ENCODE measurements around the gene ITPR1. TPM values are rescaled to one million over a fixed set of nuclear protein-coding genes. Genes with fewer than 3 reads are reported as not detected.
"Not testable (repeated sequence)": the region's sequence is repeated elsewhere in the genome, so short reads cannot be mapped to it uniquely, and the experiment has no call there.

Gene ITPR1
- total and polyA plus RNA-seq, 2 experiments from 2014 or later = 1.4 to 2.5 TPM

- Histone ChIP-seq H2AFZ (no peak overlapping the region), H4K20me1 (ENCODE audit: insufficient read depth) (no peaks in the 10 kb centered on the region), H3K79me2 (ENCODE audit: insufficient read depth) (no peaks in the 10 kb centered on the region), H3K9ac (no peak overlapping the region), H3K36me3 (ENCODE audit: low read depth) (no peaks in the 10 kb centered on the region), H3K4me1 (ENCODE audit: insufficient read depth) (no peaks in the 10 kb centered on the region), H3K4me3 (no peak overlapping the region), H3F3A (ENCODE audit: insufficient read depth) (no peaks in the 10 kb centered on the region), H3K9me2 (ENCODE audit: insufficient read depth) (no peaks in the 10 kb centered on the region), H3K27me3 (replicated peaks; ENCODE audit: insufficient read depth) (no peaks in the 10 kb centered on the region), H3K9me3 (ENCODE audit: low read depth) (no peaks in the 10 kb centered on the region), H3K4me2 (ENCODE audit: unreplicated experiment) (no peak overlapping the region), H3K27ac (no peak overlapping the region)
- in situ Hi-C loops (cut with MboI) = no loop called here
- 72% methylated on average over 12 of the region's 12 CpGs for WGBS, 2 experiments (ENCODE audit: low coverage in 1 of 2, low lambda C conversion rate in 2 of 2, missing lambda C conversion rate in 2 of 2)
- no peak for DNase-seq
- no peak for TF ChIP-seq EZH2 (IDR thresholded peaks at IDR 0.05; ENCODE audit: insufficient read depth, poor library complexity, severe bottlenecking)
- no peak for TF ChIP-seq EZH2phosphoT487 (IDR thresholded peaks at IDR 0.05; ENCODE audit: insufficient read depth, low read depth)
Observed at GRCh38 chr3:4759689-4760312, 266.7 kb downstream of the ITPR1 start.

GRCh38 chr3:4761759-4762158 lies 268.6 kb downstream of the ITPR1 start:
- 76 to 77% methylated on average over 4 to 5 of the region's 5 CpGs for WGBS, 2 experiments (ENCODE audit: low coverage in 1 of 2, low lambda C conversion rate in 2 of 2, missing lambda C conversion rate in 2 of 2)
- Histone ChIP-seq H3K27ac (no peak overlapping the region), H3K4me3 (no peak overlapping the region), H3K27me3 (replicated peaks; ENCODE audit: insufficient read depth) (no peaks in the 10 kb centered on the region), H3K4me2 (ENCODE audit: unreplicated experiment) (no peak overlapping the region), H3K9me3 (ENCODE audit: low read depth) (no peaks in the 10 kb centered on the region), H4K20me1 (ENCODE audit: insufficient read depth) (no peaks in the 10 kb centered on the region), H3K79me2 (ENCODE audit: insufficient read depth) (no peaks in the 10 kb centered on the region), H2AFZ (no peak overlapping the region), H3K9ac (no peak overlapping the region), H3K4me1 (ENCODE audit: insufficient read depth) (no peaks in the 10 kb centered on the region), H3F3A (ENCODE audit: insufficient read depth) (no peaks in the 10 kb centered on the region), H3K36me3 (ENCODE audit: low read depth) (no peaks in the 10 kb centered on the region), H3K9me2 (ENCODE audit: insufficient read depth) (no peaks in the 10 kb centered on the region)
- in situ Hi-C loops (cut with MboI) = no loop called here
- TF ChIP-seq EZH2phosphoT487 (IDR thresholded peaks at IDR 0.05; ENCODE audit: insufficient read depth, low read depth) = no peak
- TF ChIP-seq EZH2 (IDR thresholded peaks at IDR 0.05; ENCODE audit: insufficient read depth, poor library complexity, severe bottlenecking) = no peak
- no peak for DNase-seq

GRCh38 chr3:4762481-4763230 lies 269.5 kb downstream of the ITPR1 start:
- H3K4me1 ChIP-seq (ENCODE audit: insufficient read depth); in situ Hi-C loops (cut with MboI); H3K27me3 ChIP-seq (replicated peaks; ENCODE audit: insufficient read depth); H4K20me1 ChIP-seq (ENCODE audit: insufficient read depth); H3K79me2 ChIP-seq (ENCODE audit: insufficient read depth); H2AFZ ChIP-seq; H3K36me3 ChIP-seq (ENCODE audit: low read depth); H3K27ac ChIP-seq; H3K4me2 ChIP-seq (ENCODE audit: unreplicated experiment); H3K9me3 ChIP-seq (ENCODE audit: low read depth); H3K9me2 ChIP-seq (ENCODE audit: insufficient read depth); H3K4me3 ChIP-seq; H3K9ac ChIP-seq; H3F3A ChIP-seq (ENCODE audit: insufficient read depth); DNase-seq: not testable (repeated sequence)
- 50 to 56% methylated on average over 2 of the region's 2 CpGs for WGBS, 2 experiments (ENCODE audit: low coverage in 1 of 2, low lambda C conversion rate in 2 of 2, missing lambda C conversion rate in 2 of 2)

- no peak overlapping the region for H2AFZ ChIP-seq
- H3K4me2 ChIP-seq (ENCODE audit: unreplicated experiment) = no peak overlapping the region
- H3K9me3 ChIP-seq (ENCODE audit: low read depth) = no peaks in the 10 kb centered on the region
- H4K20me1 ChIP-seq (ENCODE audit: insufficient read depth) = no peaks in the 10 kb centered on the region
- H3K9ac ChIP-seq = no peak overlapping the region
- TF ChIP-seq EZH2phosphoT487 (IDR thresholded peaks at IDR 0.05; ENCODE audit: insufficient read depth, low read depth) = no peak
- TF ChIP-seq EZH2 (IDR thresholded peaks at IDR 0.05; ENCODE audit: insufficient read depth, poor library complexity, severe bottlenecking) = no peak
- DNase-seq = no peak
- no peak overlapping the region for H3K27ac ChIP-seq
- no peaks in the 10 kb centered on the region for H3K4me1 ChIP-seq (ENCODE audit: insufficient read depth)
- H3K4me3 ChIP-seq = no peak overlapping the region
- no peaks in the 10 kb centered on the region for H3K9me2 ChIP-seq (ENCODE audit: insufficient read depth)
- H3K36me3 ChIP-seq (ENCODE audit: low read depth) = no peaks in the 10 kb centered on the region
- WGBS, 2 experiments (ENCODE audit: low coverage in 1 of 2, low lambda C conversion rate in 2 of 2, missing lambda C conversion rate in 2 of 2) = 90% methylated on average over 21 of the region's 21 CpGs
- H3K27me3 ChIP-seq (replicated peaks; ENCODE audit: insufficient read depth) = no peaks in the 10 kb centered on the region
- H3F3A ChIP-seq (ENCODE audit: insufficient read depth) = no peaks in the 10 kb centered on the region
- in situ Hi-C loops (cut with MboI) = no loop called here
- no peaks in the 10 kb centered on the region for H3K79me2 ChIP-seq (ENCODE audit: insufficient read depth)
Observed at GRCh38 chr3:4763604-4764247, 270.6 kb downstream of the ITPR1 start.
